GM18520 (cell line): Measurements from ENCODE around the gene MTNR1B.
A peak's percentile ranks its signal among the peaks of the same experiment; 100 is the strongest.

ENCODE experiments used
- ATAC-seq: cut with Tn5 transposase; IDR thresholded peaks from one replicate; pipeline ENCODE4 v1.9.1; 2021; ENCODE audit not compliant: unreplicated experiment

Gene MTNR1B

DNA sequence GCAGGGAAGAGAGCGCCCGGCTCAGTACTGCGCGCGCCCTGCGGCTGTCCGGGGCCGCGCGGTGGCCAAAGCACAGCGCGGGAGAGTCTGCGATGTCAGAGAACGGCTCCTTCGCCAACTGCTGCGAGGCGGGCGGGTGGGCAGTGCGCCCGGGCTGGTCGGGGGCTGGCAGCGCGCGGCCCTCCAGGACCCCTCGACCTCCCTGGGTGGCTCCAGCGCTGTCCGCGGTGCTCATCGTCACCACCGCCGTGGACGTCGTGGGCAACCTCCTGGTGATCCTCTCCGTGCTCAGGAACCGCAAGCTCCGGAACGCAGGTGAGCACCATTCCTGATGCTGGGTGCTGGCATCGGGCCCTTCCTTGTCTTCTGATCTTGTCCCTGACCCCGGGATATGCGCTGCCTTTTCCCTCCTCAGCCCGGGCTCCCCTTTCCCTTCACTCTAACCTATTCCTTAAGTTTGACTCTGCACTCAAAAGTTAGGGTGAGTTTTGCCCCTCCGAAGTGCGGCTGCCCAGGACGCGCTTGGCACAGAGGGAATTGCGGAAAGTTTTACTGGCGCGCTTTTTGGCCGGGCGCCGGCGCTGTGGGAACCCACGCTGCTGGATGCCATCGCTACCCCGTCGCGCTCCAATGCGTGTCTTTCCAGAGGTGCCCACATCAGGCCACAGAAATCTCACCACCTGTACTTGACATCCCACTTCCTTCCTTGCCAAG lies at the start of gene MTNR1B:
MTNR1B (plus strand) TSS at position 18 of the 714 bp plus-strand sequence; CDS start at position 93, 75 bp downstream.
- ATAC-seq: no peak

DNA sequence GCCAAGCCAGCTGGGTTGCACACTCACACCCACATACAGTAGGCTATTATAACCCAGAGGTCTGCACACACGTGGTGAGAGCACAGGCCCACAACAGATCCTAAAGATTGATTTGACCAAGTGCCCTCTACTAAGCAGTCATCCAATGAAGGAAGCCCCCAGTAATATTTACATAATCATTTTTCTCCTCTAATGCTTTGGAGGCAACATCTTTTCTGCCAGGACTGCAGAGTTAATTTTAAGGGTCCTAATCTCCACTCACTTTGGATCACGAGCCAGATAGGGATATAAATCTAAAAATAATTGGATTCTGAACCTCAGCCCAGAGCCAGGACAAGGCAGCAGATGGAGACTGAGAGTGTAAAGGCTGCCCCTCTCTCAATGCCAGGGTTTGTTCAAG lies 49.1 kb upstream of the MTNR1B start:
- ATAC-seq: no peak

DNA sequence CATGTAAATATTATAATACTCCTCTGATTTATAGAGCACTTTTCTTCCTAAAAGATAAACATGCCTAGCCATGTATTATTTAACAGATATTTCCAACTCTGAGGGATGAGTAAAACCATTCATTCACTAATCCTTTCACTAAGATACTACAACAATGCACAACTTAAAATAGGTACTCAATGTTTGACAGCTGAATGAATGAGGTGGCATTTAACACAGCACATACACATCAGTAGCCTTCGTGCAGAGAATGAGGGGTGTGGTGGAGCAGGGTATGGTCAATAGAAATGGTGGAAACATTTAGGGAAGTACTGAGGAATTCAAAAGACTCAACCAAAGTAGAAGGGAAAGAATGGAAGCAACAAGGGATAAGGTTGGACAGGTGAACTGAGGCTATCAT lies 46.7 kb upstream of the MTNR1B start:
- ATAC-seq: no peak

DNA sequence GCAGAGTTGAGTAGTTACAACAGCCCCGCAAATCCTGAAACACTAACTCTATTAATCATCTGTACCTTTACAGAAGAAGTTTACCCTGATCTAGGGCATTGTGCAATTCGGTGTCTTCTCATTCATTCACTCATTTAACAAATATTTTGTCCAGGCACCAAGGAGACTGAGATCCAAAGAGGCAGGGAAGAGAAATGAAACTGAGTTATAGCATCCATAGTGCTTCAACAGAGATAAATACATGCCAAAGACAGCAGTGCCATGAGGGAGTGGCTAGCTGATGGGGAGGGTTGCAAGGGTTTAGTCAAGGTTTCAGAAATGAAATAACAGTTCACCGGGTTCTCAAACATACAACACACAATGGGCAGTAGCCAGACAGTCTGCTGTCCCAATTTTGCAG lies 40.2 kb upstream of the MTNR1B start:
- peak; percentile 49 for ATAC-seq

DNA sequence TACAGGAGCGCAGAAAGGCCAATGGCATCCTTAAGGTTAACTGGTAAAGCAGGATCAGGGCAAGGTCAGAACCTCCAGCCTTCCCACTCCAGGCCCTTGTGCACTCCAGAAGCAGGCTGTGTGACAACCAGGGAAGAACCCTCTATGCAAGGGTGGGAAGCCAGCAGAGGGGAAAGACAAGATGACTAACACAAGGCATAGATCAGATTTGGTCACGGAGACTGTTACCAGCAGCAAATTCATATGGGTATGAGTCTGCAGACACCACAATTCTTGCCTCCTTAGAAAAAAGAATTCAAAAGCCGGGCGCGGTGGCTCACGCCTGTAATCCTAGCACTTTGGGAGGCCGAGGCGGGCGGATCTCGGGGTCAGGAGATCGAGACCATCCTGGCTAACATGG lies 39.8 kb upstream of the MTNR1B start:
- peak; percentile 41 for ATAC-seq

DNA sequence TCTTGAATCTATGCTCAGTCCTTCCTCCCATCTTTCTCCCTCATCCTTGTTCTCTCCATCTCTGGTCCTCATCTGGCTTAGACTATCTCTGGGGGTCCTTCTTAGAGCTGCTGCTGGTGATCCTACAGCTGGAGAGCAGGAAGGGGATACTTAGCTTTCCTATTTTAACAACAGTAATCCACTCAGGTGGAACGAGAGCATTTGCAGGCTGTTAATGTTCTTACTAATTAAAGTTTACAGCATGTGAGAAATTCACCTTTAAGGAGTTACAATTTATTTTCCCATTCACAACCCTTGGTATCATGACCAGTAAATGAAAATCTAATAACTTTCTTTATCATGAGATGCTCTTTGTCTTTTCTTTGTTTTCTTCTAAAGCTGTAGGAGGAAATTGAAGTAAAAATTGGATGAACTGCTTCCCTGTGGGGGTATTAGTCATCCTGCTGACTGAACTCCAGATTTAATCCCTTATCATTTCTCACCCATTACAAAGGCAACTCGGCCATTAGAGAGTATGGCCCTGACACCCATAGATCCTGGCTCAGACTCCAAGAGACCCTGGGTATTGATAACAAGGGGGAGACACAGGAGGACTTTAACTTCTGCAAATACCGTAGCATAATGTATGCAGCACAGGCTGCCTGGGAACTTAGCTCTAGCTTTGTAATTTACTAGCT lies 37.6 kb upstream of the MTNR1B start:
- ATAC-seq: no peak

DNA sequence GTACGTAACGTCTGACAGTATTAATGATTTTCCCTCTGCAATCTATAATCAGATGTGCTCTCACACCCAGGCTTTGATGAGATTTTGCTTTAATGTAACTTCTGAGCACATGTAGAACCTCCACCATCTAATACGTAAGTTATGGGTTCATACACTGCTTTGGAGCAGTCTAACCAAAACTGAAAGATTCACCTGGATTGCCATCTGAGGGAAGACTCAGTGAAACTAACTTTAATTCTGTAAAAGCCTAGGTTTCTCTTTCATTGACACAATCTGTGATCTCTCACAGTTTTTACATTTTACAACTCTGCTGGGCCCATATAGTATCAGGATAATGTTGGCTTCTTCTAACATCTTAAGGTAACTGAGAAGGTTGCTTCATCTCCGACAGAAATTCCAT lies 30.1 kb upstream of the MTNR1B start:
- no peak for ATAC-seq

DNA sequence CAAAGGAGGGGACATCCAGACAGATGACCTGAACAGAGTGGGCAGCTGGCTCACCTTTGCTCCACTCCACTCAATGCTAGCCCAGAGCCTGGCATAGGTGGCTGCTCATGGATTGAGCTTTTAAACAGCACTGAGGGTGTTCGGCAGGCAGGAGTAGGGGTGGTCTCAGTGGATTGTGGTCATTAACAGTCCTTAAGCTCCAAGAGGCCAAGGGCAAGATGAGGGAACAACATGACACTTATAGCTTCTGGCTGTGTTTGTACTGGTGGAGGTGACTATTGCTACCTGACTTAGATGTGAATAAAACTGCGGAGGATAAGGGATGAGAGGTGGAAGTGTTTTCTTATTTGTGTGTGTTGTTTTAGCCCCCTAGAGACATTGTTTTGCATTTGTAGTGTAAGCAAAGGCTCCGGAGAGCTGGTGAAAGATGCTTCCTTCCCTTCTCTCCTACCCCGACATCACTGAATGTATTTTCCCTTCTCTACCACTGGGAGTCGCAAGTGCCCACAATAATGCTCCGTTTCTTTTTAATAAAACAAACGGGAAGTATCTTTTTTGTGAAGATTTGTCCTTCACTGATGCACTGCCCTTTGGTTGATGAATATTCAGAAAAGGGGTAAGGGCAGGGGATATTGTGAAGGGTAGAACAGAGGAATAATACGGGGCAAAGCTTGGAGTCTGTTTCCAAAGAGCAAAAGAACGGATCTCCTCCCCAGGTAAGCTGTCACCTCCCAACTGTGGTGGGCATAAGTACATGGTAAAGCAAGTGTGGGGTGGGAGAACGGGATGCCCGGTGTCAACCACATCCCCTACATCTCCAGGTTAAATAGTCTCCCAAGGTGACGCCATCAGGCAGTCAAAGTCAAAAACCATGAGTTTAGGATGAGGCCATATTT lies 27.5 kb upstream of the MTNR1B start:
- ATAC-seq: no peak

DNA sequence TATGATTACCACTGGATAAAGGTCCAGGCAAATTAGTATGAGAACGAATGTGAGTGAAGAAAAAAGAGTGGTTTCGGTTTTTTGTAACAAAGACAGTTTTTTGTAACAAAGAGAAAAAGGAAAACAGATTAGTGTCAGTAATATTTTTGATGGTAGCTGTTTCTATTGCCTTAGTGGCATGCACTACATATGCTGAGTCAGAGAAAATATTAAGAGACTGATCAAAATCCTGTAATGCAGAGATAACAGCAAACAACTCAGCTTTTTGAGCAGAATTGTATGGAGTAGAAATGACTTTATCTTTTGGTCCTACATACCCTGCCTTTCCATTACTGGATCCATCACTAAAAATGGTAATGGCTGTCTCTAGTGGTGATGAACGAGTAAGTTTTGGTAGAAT lies 22.7 kb upstream of the MTNR1B start:
- no peak for ATAC-seq

DNA sequence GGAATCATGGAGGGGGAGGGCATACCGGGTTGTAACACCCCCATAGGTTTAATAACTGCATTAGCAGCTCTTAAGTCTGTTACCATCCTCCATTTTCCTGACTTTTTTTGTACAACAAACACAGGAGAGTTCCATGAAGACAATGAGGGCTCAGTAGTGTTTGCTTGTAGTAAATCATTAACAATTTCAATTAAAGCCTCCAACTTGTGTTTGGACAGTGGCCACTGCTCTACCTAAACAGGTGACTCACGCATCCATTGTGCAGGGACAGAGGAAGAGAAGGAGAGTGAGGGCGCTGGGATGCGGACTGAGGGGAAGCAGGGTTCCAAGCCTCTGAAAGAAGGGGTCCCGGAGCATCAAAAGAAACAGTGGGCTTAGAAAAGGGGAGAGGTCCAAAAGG lies 21.3 kb upstream of the MTNR1B start:
- no peak for ATAC-seq

DNA sequence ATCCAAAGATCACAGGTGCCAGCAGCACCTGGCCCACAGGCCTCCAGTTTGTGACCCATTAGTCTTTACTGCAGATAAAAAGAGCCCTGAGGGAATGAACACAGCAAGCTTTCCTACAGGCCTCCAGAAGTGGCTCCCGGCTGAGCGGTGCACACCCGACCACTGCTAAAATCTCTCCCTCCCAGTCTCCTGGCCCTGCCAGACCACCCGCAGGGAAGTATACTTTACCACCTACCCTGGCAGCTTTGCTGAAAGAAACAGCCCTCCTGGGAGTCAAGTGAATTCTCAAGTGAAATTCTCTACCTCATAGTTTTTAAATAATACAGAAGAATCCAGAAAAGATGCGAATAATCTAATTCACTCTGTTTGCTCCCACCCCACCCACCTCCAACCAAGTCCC lies 15.4 kb upstream of the MTNR1B start:
- no peak for ATAC-seq

DNA sequence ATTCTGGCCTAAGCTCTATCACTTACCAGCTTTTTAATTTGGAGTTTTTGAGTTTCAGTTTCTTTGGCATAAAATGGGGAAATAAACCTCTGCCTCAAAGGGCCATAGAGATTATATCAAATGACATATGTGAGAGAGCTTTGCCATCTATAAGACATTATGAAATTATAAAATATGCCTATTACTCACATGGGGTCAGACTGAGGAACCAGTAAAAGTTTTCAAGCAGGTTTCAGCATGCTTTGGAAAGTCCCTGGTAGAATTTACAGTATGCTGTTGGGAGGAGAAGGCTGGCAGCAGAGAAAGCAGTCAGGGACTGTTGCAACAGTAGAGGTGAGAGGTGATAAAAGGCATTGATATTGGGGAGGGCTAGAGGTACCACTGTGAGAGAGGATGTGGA lies 13.6 kb upstream of the MTNR1B start:
- ATAC-seq: no peak

DNA sequence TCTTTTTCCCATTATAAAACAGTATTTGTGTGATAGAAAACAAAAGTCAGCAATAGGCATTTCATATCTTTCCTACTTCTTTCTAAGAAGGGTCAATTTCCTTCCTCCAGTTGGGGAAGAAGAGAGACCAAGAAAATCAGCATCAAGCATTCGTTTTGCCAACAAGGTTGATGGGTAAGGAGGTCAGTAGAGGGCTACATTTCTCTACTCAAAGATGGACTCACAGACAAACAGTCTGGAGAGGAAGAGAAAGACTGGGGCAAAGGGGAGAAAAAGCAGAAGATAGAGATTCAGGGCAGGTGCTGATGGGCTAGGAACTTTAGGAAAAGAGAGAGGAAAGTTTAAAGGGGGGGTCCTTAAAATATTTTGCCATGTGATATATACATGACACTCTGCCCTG lies 8.6 kb upstream of the MTNR1B start:
- no peak for ATAC-seq

DNA sequence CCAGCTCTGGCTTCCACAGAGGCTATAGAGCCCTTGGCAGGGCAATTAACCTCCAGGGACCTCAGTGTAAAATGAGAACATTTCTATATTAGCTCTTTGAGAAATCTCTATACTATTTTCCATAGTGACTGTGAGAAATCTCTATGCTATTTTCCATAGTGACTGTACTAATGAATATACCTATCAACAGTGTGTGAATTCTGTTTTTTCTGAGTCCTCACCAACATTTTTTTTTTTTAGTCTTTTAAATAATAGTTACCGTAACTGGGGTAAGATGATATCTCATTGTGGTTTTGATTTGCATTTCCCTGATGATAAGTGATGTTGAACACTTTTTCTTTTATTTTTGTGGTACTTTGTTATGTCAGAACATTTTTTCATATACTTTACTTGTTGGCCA lies 7.0 kb upstream of the MTNR1B start:
- no peak for ATAC-seq

DNA sequence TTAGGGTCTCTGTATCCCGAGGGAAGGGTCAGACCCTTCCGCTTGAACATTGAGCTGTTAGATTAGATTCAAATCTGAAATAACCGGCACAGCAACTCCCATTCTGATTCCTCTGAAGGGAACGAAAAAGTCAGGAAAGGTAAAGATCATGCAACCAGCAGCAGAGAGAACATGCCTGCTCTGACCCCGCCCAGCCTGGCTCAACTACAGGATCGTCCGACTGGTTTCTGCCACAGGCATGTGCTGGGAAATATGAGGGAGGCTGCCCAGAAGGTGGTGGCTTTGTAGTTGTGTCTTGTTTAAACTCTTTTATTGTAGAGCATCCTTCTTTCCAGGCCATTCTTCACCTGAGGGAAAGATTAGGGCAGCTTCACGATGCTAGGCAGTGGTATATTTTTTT lies 5.0 kb upstream of the MTNR1B start:
- no peak for ATAC-seq

DNA sequence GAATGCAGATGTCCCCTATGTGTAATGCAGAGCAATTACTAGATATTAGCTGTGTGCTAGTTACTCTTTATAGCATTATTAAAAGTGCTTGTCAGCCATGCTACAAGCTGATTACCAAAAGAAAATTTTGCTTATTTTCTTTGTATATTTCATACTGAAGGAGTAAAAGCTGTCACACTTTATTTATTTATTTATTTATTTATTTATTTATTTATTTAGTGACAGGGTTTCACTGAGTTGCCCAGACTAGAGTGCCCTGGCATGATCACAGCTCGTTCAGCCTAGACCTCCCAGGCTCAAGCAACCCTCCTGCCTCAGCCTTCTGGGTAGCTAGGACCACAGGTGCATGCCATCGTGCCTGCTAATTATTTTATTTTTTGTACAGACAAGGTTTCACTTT lies 4.3 kb upstream of the MTNR1B start:
- no peak for ATAC-seq

DNA sequence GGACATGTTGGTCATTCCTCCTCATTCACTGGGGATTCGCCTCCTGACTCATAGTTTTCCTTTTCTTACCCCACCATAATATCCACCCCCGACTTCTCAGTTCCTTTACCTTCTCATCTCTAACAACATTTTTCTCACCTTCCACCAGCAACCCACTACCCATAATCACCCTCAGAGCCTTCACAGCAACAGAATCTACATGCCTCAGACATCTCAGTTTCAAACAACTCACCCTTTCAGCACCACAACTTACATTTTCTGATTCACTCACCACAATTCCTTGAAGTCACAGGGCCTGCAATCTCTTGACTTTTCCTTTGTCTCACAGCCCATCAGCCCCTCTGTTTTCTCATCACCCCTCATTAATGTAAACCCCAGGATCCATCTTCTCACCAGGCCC lies 2.3 kb upstream of the MTNR1B start:
- no peak for ATAC-seq

DNA sequence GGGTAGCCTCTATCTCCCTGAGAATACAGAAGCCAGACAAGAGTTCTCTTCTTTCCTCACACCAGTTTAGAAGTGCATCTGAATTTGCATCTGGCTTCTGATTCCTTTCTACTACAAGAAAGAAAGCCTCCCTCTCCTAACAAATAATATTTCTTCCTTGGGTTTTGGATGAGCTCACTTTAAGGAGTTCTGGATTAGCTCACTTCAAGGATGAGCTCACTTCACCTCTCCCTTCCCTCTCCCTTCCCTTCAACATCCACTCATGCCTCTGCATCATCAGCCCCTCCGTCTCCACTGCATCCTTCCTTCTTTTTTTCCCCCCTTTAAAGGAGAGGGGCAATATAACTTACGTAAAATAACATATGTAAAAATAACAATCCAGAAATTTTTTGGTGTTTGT lies 1.6 kb upstream of the MTNR1B start:
- ATAC-seq: no peak

DNA sequence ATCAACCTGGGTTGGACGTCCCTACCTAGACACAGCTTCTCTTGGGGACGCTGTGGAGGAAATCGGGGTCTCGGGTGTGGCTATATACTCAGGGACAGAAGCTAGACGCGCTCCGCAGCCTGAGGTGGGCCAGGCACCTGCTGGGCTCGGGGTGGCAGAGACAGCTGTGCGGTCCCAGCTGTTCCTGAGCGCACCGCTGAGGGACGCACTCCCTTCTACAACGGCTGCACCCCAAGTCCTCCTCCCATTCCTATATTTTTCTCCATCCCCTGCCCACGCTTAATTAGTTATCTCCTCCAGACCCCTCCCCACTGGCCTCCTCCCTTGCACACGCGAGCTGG lies 188 bp upstream of the MTNR1B start:
- ATAC-seq: no peak

DNA sequence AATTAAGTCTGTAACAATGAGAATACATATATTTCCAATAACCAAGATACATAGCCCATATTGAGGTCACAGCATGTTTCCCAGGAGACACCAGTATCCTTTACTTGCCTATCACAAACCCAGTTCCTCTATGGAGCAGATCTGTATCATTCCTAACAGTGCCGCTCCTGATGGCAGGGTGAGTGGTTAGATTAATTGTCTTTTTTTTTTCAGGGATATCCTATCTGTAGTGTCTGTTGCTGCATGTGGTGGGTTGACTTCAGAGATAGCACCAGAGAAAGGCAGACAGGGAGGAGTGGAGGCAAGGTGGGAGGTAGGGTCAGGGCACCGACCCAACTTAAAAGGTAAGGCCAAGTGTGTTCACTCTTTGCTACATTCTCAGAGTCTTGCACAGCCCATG lies 2.8 kb downstream of the MTNR1B start:
- no peak for ATAC-seq

DNA sequence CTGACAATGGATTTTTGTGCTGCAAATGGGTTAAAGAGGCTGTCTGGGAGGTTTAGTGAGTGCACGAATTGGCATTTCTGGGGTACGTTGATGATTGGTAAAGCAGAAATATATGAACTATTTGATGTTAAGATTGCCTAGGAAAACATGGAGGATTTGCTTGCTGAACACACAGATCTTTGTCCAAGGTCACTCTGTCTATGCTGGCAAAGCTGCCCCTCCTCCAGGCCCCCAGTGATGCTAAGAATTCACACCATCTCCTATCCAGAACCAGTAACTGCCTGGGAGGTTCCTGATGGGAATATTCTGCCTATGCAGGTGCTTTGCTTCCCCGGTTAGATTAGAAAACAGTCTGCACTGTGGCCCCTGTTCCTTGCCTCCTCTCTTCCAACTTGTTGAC lies 5.8 kb downstream of the MTNR1B start:
- ATAC-seq: no peak

DNA sequence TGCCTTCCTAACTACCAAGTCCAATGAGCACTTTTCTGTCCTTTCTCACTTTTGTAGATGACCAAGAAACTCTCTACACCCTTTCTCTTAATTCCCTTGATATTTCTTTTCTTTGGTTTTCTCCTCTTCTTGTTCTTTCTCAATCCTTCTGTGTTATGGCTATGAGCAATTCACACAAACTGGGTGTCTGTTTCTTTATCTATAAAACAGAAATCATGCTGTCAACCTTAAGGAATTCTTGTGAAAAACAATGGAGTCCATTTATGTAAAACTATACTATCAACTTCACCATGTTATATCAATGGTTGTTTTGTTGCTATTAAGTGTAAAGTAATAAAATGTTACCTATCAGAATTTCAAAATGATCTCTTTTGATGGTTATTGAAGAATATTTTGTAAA lies 7.2 kb downstream of the MTNR1B start:
- no peak for ATAC-seq
